Non-pigmented ciliary epithelial cell (primary cell): ENCODE measurements around the gene NAA40.

Experiments
- DNase-seq: peaks from one replicate; pipeline ENCODE4 v3.0.0-alpha.2; 2010; ENCODE audit warnings: low read depth

NAA40 gene

GRCh38 chr11:63913866-63914830, 24.7 kb upstream of the NAA40 start:
- no peak for DNase-seq

- DNase-seq: no peak
Observed at GRCh38 chr11:63914896-63915691, 23.7 kb upstream of the NAA40 start.

GRCh38 chr11:63915961-63916836, 22.6 kb upstream of the NAA40 start:
- DNase-seq: no peak

- no peak for DNase-seq
Observed at GRCh38 chr11:63916837-63917691, 21.7 kb upstream of the NAA40 start, which contains the start of gene RCOR2. RCOR2 (minus strand) TSS chr11:63917164; CDS start chr11:63916456, 708 bp downstream.

GRCh38 chr11:63917692-63918506, 20.9 kb upstream of the NAA40 start:
- no peak for DNase-seq

- no peak for DNase-seq
Observed at GRCh38 chr11:63918507-63919191, 20.2 kb upstream of the NAA40 start.

GRCh38 chr11:63919267-63920125, 19.3 kb upstream of the NAA40 start:
- DNase-seq: no peak

- no peak for DNase-seq
Observed at GRCh38 chr11:63920126-63920938, 18.5 kb upstream of the NAA40 start.

GRCh38 chr11:63920939-63921417, 17.8 kb upstream of the NAA40 start:
- DNase-seq: no peak

GRCh38 chr11:63922673-63923192, 16.1 kb upstream of the NAA40 start:
- DNase-seq: no peak

GRCh38 chr11:63923319-63923718, 15.5 kb upstream of the NAA40 start:
- no peak for DNase-seq

- no peak for DNase-seq
Observed at GRCh38 chr11:63929616-63930015, 9.2 kb upstream of the NAA40 start.

GRCh38 chr11:63931045-63931444, 7.8 kb upstream of the NAA40 start:
- no peak for DNase-seq

GRCh38 chr11:63931876-63932275, 6.9 kb upstream of the NAA40 start:
- DNase-seq: no peak

GRCh38 chr11:63933459-63933858, 5.3 kb upstream of the NAA40 start:
- DNase-seq: no peak

GRCh38 chr11:63937713-63938478, 906 bp upstream of the NAA40 start:
- no peak for DNase-seq
